ENCODE measurements around the gene KDM2A.
A peak's percentile ranks its signal among the peaks of the same experiment; 100 is the strongest.

The KDM2A gene

GRCh38 chr11:67299471-67300191 lies 180.6 kb downstream of the KDM2A start:
- H3K36me3 Mint-ChIP-seq (ENCODE audit: low read depth): peaks cover 45% of the 10 kb centered on the region
- no peak for TF ChIP-seq CTCF (IDR thresholded peaks at IDR 0.05)
- H3K4me3 Mint-ChIP-seq: no peak overlapping the region
- DNase-seq: no peak
- H3K27me3 Mint-ChIP-seq (ENCODE audit: low read depth, poor library complexity): peaks cover 3% of the 10 kb centered on the region
- H3K4me1 Mint-ChIP-seq: peaks cover 14% of the 10 kb centered on the region
- H3K9me3 Mint-ChIP-seq: peaks cover 35% of the 10 kb centered on the region
- H3K27ac Mint-ChIP-seq: no peak overlapping the region

DNA sequence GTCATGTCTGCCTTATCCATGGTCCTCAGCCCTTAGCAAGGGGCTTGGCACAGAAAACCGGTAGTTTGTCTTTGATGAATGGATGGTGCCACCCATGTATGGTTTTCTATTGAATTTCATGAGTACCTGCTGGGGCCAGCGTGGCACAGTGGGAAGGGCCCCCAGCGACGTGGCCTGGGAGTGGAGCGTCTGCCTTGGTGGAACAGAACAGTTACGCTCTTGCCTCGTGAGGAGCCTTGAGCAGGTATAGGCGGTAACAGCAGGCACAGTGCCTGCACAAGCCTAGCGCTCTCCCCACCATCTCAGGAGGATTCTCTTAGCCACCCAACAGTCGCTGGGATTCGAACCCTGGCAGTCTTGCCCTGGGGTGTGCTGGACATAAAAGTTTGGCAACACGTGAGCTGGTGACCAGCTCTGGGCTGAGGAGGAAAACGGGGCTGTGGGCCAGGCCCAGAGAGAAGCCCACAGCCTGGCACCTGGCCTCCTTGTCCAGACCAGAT lies 181.2 kb downstream of the KDM2A start:
- H3K4me1 Mint-ChIP-seq: peaks cover 16% of the 10 kb centered on the region
- H3K36me3 Mint-ChIP-seq (ENCODE audit: low read depth): peaks cover 38% of the 10 kb centered on the region
- peaks cover 5% of the 10 kb centered on the region for H3K27me3 Mint-ChIP-seq (ENCODE audit: low read depth, poor library complexity)
- no peak for TF ChIP-seq CTCF (IDR thresholded peaks at IDR 0.05)
- no peak overlapping the region for H3K27ac Mint-ChIP-seq
- no peak overlapping the region for H3K4me3 Mint-ChIP-seq
- DNase-seq: no peak
- H3K9me3 Mint-ChIP-seq: peaks cover 28% of the 10 kb centered on the region

DNA sequence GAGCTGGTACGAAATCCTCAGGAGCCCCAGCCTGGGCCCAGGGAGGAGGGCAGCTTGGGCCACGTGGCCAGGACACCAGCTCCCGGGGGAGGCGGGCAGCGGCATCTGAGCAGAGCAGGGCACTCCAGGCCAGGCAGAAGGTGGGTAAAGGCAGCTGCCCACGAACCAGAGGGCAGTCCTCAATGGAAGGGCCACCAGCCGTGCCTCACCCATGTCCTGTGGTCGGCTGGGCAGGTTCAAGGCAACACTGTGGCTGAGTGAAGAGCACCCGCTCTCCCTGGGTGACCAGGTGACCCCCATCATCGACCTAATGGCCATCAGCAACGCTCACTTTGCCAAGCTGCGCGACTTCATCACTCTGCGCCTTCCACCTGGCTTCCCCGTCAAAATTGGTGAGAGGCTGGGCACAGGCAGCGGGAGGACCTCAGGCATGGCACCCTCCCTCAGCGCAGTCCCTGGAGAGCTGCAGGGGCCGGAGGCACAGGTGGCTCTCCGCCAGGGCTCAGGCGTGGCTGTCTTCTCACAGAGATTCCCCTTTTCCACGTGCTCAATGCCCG lies 181.8 kb downstream of the KDM2A start:
- Mint-ChIP-seq H3K4me1 (peaks cover 21% of the 10 kb centered on the region), H3K36me3 (ENCODE audit: low read depth) (peaks cover 33% of the 10 kb centered on the region), H3K4me3 (no peak overlapping the region), H3K27ac (no peak overlapping the region), H3K9me3 (peaks cover 23% of the 10 kb centered on the region), H3K27me3 (ENCODE audit: low read depth, poor library complexity) (peaks cover 10% of the 10 kb centered on the region)
- no peak for TF ChIP-seq CTCF (IDR thresholded peaks at IDR 0.05)
- DNase-seq: no peak

DNA sequence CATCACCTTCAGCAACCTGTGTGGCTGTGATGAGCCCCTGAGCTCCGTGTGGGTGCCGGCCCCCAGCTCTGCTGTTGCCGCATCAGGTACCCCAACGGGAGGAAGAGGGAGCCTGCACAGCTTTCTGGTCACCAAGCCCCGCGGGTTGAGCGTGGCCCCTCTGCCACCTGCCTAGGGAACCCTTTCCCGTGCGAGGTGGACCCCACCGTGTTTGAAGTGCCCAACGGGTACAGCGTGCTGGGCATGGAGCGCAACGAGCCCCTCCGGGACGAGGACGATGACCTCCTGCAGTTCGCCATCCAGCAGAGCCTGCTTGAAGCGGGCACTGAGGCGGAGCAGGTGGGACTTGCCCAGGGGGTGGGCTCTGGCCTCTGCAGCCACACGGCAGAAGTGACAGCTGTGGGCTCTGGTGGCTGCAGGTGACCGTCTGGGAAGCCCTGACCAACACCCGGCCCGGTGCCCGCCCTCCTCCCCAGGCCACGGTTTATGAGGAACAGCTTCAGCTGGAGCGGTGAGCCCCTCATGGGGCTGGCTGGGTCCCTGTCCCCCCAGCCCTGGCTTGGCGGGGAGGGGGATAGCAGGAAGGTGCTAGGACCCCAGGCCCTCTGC lies 182.4 kb downstream of the KDM2A start:
- Mint-ChIP-seq H3K27ac (no peak overlapping the region), H3K36me3 (ENCODE audit: low read depth) (peaks cover 27% of the 10 kb centered on the region), H3K27me3 (ENCODE audit: low read depth, poor library complexity) (peaks cover 10% of the 10 kb centered on the region), H3K9me3 (peaks cover 17% of the 10 kb centered on the region), H3K4me3 (no peak overlapping the region), H3K4me1 (peaks cover 21% of the 10 kb centered on the region)
- no peak for DNase-seq
- TF ChIP-seq CTCF (IDR thresholded peaks at IDR 0.05): no peak

GRCh38 chr11:67301951-67302516 lies 183.0 kb downstream of the KDM2A start:
- peak; percentile 68 for DNase-seq
- no peak overlapping the region for H3K27ac Mint-ChIP-seq
- H3K27me3 Mint-ChIP-seq (ENCODE audit: low read depth, poor library complexity): peaks cover 10% of the 10 kb centered on the region
- H3K4me3 Mint-ChIP-seq: peak overlapping the region; percentile 75
- peaks cover 21% of the 10 kb centered on the region for H3K4me1 Mint-ChIP-seq
- peaks cover 11% of the 10 kb centered on the region for H3K9me3 Mint-ChIP-seq
- no peak for TF ChIP-seq CTCF (IDR thresholded peaks at IDR 0.05)
- H3K36me3 Mint-ChIP-seq (ENCODE audit: low read depth): peaks cover 21% of the 10 kb centered on the region
